ENCODE measurements around the gene RYR1.

DNA sequence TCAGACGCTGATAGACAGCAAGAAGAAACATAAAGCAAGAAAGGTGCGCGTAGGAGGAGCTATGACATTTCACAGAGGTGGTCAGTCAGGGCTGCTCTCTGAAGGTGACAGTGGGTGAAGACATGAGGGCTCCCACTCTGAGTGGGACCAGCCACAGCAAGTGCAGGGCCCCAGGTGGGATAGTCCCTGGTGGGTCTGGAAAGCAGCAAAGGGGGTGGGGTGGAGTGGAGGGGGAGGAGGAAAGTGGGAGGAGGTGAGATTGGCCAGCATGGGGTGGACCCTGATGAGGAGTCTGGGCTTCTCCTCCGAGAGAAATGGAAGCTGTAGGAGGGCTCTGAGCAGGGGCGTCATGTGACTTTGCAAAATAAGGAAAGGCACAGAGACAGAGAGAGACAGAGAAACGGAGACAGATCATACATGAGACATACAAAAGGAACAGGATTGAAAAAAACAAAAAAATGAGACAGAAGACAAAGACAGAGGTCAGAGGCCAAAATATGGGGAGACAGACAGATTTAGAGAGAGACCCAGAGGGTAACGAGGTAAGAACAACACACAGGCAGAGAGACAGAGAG lies 181.6 kb downstream of the RYR1 start:
- TF ChIP-seq, protein P1, sequence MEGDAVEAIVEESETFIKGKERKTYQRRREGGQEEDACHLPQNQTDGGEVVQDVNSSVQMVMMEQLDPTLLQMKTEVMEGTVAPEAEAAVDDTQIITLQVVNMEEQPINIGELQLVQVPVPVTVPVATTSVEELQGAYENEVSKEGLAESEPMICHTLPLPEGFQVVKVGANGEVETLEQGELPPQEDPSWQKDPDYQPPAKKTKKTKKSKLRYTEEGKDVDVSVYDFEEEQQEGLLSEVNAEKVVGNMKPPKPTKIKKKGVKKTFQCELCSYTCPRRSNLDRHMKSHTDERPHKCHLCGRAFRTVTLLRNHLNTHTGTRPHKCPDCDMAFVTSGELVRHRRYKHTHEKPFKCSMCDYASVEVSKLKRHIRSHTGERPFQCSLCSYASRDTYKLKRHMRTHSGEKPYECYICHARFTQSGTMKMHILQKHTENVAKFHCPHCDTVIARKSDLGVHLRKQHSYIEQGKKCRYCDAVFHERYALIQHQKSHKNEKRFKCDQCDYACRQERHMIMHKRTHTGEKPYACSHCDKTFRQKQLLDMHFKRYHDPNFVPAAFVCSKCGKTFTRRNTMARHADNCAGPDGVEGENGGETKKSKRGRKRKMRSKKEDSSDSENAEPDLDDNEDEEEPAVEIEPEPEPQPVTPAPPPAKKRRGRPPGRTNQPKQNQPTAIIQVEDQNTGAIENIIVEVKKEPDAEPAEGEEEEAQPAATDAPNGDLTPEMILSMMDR (IDR thresholded peaks at IDR 0.05; ENCODE audit: insufficient read depth, low read length, poor library complexity, severe bottlenecking) = no peak
- TF ChIP-seq EZH2phosphoT487 (conservative IDR thresholded peaks at IDR 0.05; ENCODE audit: low read length) = no peak

Measured in SU-DHL-6 (cell line).